Measurements from ENCODE around the gene RIPOR2. TPM values are rescaled to one million over a fixed set of nuclear protein-coding genes. Genes with fewer than 3 reads are reported as not detected.

The RIPOR2 gene
- total and polyA plus RNA-seq, 2 of the 13 experiments (the other 11 are each of a cell fraction or from before 2014, with no cell fraction given) = 0.02 to 0.05 TPM

- 0 out of 2 replicates have a peak, but pooled peaks have one; percentile 46 for TF ChIP-seq ADNP (CRISPR knock-in tag; IDR thresholded peaks at IDR 0.05)
- no peak for TF ChIP-seq CAMTA2 (CRISPR knock-in tag; IDR thresholded peaks at IDR 0.05; ENCODE audit: borderline replicate concordance)
- TF ChIP-seq RXRB (CRISPR knock-in tag; IDR thresholded peaks at IDR 0.05; ENCODE audit: borderline replicate concordance) = peak; percentile 27; the same call in 1 of the 2 replicates
- TF ChIP-seq PITX1 (CRISPR knock-in tag; IDR thresholded peaks at IDR 0.05) = no peak
- peak; percentile 37 for TF ChIP-seq ARID5B (CRISPR knock-in tag; IDR thresholded peaks at IDR 0.05)
- TF ChIP-seq ETV5 (CRISPR knock-in tag; IDR thresholded peaks at IDR 0.05; ENCODE audit: borderline replicate concordance) = peak; percentile 35; the same call in 1 of the 2 replicates
- no peak for TF ChIP-seq HINFP (CRISPR knock-in tag; IDR thresholded peaks at IDR 0.05; ENCODE audit: low read depth)
- TF ChIP-seq RELA (CRISPR knock-in tag; IDR thresholded peaks at IDR 0.05) = no peak
- TF ChIP-seq IRF1 (CRISPR knock-in tag; IDR thresholded peaks at IDR 0.05; ENCODE audit: low read depth) = no peak
- TF ChIP-seq ZNF891 (CRISPR knock-in tag; IDR thresholded peaks at IDR 0.05) = no peak
- TF ChIP-seq SMC3 (IDR thresholded peaks at IDR 0.05; ENCODE audit: low read length) = no peak
- peak; percentile 73; the same call in 1 of the 2 replicates for TF ChIP-seq BRD4 (CRISPR knock-in tag; IDR thresholded peaks at IDR 0.05)
- peak in 1 of 2 experiments; percentile 16; a peak in 1 of 4 replicates for TF ChIP-seq EP300 (IDR thresholded peaks at IDR 0.05; ENCODE audit: low read depth in 2 of 2, low read length in 2 of 2)
- TF ChIP-seq EP300 (CRISPR knock-in tag; IDR thresholded peaks at IDR 0.05; ENCODE audit: borderline replicate concordance) = no peak
- TF ChIP-seq SALL1 (CRISPR knock-in tag; IDR thresholded peaks at IDR 0.05) = peak; percentile 53
- TF ChIP-seq PHF21A (CRISPR knock-in tag; IDR thresholded peaks at IDR 0.05) = no peak
- TF ChIP-seq ZNF598 (CRISPR knock-in tag; IDR thresholded peaks at IDR 0.05; ENCODE audit: borderline replicate concordance) = no peak
- TF ChIP-seq SIN3A (IDR thresholded peaks at IDR 0.05; ENCODE audit: borderline replicate concordance, low read depth, low read length) = no peak
- no peak for TF ChIP-seq ZNF709 (CRISPR knock-in tag; IDR thresholded peaks at IDR 0.05)
- TF ChIP-seq ZNF639 (CRISPR knock-in tag; conservative IDR thresholded peaks at IDR 0.05) = no peak
- no peak for TF ChIP-seq ZNF781 (CRISPR knock-in tag; IDR thresholded peaks at IDR 0.05; ENCODE audit: borderline replicate concordance, not compliant biosample characterization)
- 0 out of 2 replicates have a peak, but pooled peaks have one; percentile 21 for TF ChIP-seq HOXA5 (CRISPR knock-in tag; IDR thresholded peaks at IDR 0.05)
These were observed 133.3 kb downstream of the RIPOR2 start (continued) for GRCh38 chr6:24802271-24803059.
